PC-3 (cell line): ENCODE measurements around the gene E2F8. TPM values are rescaled to one million over a fixed set of nuclear protein-coding genes. Genes with fewer than 3 reads are reported as not detected.

ENCODE experiments used
- ATAC-seq: fragments of 200-7000 bp; cut with Tn5 transposase; 2 replicates; pipeline ENCODE4 v1.9.1; 2020; ENCODE audit warnings: mild to moderate bottlenecking, moderate library complexity
- Bru-seq: library from RNA; stranded (reverse); fragments of 400-500 nt; gene quantifications from one replicate; lab custom pipeline; 2021; lab: Mats Ljungman, UMichigan
- BruChase-seq, 2 experiments: library from RNA; stranded (reverse); fragments of 400-500 nt; gene quantifications; one replicate each; lab custom pipeline; 2021; lab: Mats Ljungman, UMichigan
- BruUV-seq: library from RNA; stranded (reverse); fragments of 400-500 nt; replicated peaks from 2 replicates; lab custom pipeline; 2021; lab: Mats Ljungman, UMichigan
- CTCF ChIA-PET: fragments of 300-600 bp; sonication (Branson Sonifier 250); formaldehyde crosslinking; loops from one replicate; lab custom pipeline; 2022; ENCODE audit warnings: antibody characterized with exemption; lab: Charles Lee
- POLR2A ChIA-PET: fragments of 300-600 bp; sonication (Branson Sonifier 250); formaldehyde crosslinking; loops from one replicate; lab custom pipeline; 2022; ENCODE audit warnings: antibody characterized with exemption; ENCODE audit not compliant: unreplicated experiment; lab: Charles Lee
- DNase-seq: peaks from one replicate; pipeline ENCODE4 v3.0.0-alpha.2; 2015
- H2AFZ ChIP-seq: fragments of 300-600 bp; sonication (generic); 2 replicates; pipeline ENCODE4 v1.6.0; 2016; ENCODE audit warnings: antibody characterized with exemption, low read length
- H3F3A ChIP-seq: fragments of 300-600 bp; sonication (generic); one replicate; pipeline ENCODE4 v1.6.0; 2017; ENCODE audit warnings: antibody characterized with exemption, low read length, control low read depth, mild to moderate bottlenecking; ENCODE audit not compliant: unreplicated experiment
- H3K27ac ChIP-seq: fragments of 300-600 bp; sonication (generic); 2 replicates; pipeline ENCODE4 v1.5.1; 2016; ENCODE audit warnings: mild to moderate bottlenecking, low read length
- H3K27me3 ChIP-seq: fragments of 300-600 bp; sonication (generic); 2 replicates; pipeline ENCODE4 v1.6.1; 2016; ENCODE audit warnings: low read length, mixed read lengths
- H3K36me3 ChIP-seq: fragments of 300-600 bp; sonication (generic); 2 replicates; pipeline ENCODE4 v1.6.1; 2016; ENCODE audit warnings: low read depth, mixed run types, low read length, mixed read lengths
- H3K4me1 ChIP-seq: fragments of 300-600 bp; sonication (generic); 2 replicates; pipeline ENCODE4 v1.5.1; 2016; ENCODE audit warnings: low read length; ENCODE audit not compliant: insufficient read depth
- H3K4me2 ChIP-seq: fragments of 300-600 bp; sonication (generic); 2 replicates; pipeline ENCODE4 v1.6.0; 2016; ENCODE audit warnings: low read length
- H3K4me3 ChIP-seq: fragments of 300-600 bp; sonication (generic); 2 replicates; pipeline ENCODE4 v1.5.1; 2016; ENCODE audit warnings: mild to moderate bottlenecking, low read length, mixed read lengths
- H3K79me2 ChIP-seq: fragments of 300-600 bp; sonication (generic); 2 replicates; pipeline ENCODE4 v1.6.1; 2017; ENCODE audit warnings: low read length, mixed read lengths
- H3K9ac ChIP-seq: fragments of 300-600 bp; sonication (generic); 2 replicates; pipeline ENCODE4 v1.6.0; 2016; ENCODE audit warnings: mild to moderate bottlenecking, low read length
- H3K9me2 ChIP-seq: fragments of 300-600 bp; sonication (generic); replicated peaks from 2 replicates; pipeline ENCODE4 v1.6.1; 2016; ENCODE audit warnings: mixed run types, low read length, mixed read lengths
- H3K9me3 ChIP-seq: fragments of 300-600 bp; sonication (generic); 2 replicates; pipeline ENCODE4 v1.6.1; 2016; ENCODE audit warnings: low read length, mixed read lengths
- H4K20me1 ChIP-seq: fragments of 300-600 bp; sonication (generic); 2 replicates; pipeline ENCODE4 v1.6.1; 2016; ENCODE audit warnings: low read length, mixed read lengths
- CTCF ChIP-seq: fragments of 300-600 bp; sonication (generic); conservative IDR thresholded peaks from 2 replicates; pipeline ENCODE4 v1.5.1; 2017; ENCODE audit warnings: antibody characterized with exemption, low read depth, mild to moderate bottlenecking, low read length
- EZH2 ChIP-seq: fragments of 300-600 bp; sonication (generic); IDR thresholded peaks from one replicate; pipeline ENCODE4 v1.6.1; 2017; ENCODE audit warnings: antibody characterized with exemption, mild to moderate bottlenecking, low read length; ENCODE audit not compliant: unreplicated experiment
- EZH2phosphoT487 ChIP-seq: fragments of 300-600 bp; sonication (generic); IDR thresholded peaks from 2 replicates; pipeline ENCODE4 v1.6.1; 2018; ENCODE audit warnings: mild to moderate bottlenecking, antibody characterized with exemption, low read length, borderline replicate concordance
- intact Hi-C: fragments of 100-400 bp; cut with micrococcal nuclease; formaldehyde crosslinking; loops from 2 replicates; pipeline ENCODE4 v1.9.0; 2023
- long read RNA-seq: library from polyadenylated mRNA; unstranded; transcript quantifications from one replicate; pipeline ENCODE4 v2.0.0, GENCODE V29; 2021; ENCODE audit not compliant: unreplicated experiment
- total RNA-seq: library from RNA; depleted of rRNA; stranded (reverse); fragments of >200 nt; gene quantifications from 2 replicates; pipeline ENCODE4 v1.2.3, GENCODE V29; 2014; rRNA removed

Gene E2F8, protein sequence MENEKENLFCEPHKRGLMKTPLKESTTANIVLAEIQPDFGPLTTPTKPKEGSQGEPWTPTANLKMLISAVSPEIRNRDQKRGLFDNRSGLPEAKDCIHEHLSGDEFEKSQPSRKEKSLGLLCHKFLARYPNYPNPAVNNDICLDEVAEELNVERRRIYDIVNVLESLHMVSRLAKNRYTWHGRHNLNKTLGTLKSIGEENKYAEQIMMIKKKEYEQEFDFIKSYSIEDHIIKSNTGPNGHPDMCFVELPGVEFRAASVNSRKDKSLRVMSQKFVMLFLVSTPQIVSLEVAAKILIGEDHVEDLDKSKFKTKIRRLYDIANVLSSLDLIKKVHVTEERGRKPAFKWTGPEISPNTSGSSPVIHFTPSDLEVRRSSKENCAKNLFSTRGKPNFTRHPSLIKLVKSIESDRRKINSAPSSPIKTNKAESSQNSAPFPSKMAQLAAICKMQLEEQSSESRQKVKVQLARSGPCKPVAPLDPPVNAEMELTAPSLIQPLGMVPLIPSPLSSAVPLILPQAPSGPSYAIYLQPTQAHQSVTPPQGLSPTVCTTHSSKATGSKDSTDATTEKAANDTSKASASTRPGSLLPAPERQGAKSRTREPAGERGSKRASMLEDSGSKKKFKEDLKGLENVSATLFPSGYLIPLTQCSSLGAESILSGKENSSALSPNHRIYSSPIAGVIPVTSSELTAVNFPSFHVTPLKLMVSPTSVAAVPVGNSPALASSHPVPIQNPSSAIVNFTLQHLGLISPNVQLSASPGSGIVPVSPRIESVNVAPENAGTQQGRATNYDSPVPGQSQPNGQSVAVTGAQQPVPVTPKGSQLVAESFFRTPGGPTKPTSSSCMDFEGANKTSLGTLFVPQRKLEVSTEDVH
- 11.9 and 12.3 TPM in 2 replicates for total RNA-seq
- Bru-seq, nascent RNA, result percentile 64 among the genes with signal in this experiment
- BruChase-seq, experiment 1, labeled RNA remaining after a 6-hour chase, result percentile 63 among the genes with signal in this experiment
- percentile 37 among the genes with signal in this experiment for BruChase-seq, experiment 2, labeled RNA remaining after a 2-hour chase
- long read RNA-seq, partial matches to known transcripts, result 2 of 2 reads
- long read RNA-seq, other reads (novel, unspliced or antisense), result 0 of 2 reads

DNA sequence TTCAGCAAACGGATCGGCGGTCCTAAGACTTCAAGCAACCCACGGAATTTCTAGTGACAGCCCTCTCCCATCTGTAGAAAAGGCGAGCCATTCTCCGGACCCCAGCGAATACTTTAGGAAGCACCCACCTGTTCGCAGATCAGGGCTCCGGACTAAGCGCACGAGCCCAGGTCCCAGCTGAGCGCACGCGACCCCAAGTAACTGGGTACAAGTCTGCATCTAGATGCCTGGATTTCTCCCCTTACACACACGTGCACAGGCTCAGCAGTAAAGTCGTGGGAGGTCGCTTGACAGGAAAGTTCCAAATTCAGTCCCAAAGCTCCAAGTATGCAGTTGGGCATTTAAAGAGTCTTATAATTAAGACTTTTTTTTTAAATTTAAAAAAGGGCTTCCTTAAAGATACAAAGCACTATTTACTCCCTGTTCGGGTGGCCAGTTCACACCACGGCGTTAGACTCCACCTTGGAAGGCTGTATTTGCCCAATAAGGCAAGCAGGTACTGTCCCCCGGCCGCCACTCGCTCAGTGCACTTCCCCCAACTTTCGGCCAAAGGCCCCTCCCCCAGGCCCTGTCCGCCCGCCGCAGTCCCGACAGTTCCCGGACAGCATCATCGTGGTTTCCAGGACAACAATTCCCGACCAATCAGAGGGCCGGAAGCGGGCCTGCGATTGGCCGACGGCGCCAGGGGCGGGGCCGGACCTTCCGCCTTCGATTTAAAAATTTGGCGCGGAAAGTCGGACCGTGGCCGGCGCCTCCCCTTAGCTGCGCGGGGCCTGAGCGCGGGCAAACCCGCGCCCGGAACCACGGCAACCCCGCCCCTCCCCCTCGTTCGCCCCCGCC, at the start of gene E2F8:
Gene E2F8, minus strand, starts transcription at position 526 of the 840 bp plus-strand sequence. CDS start 824 bp downstream, outside the sequence.
- H3K27ac ChIP-seq, result peak within 1 kb of the TSS; percentile 77
- TF ChIP-seq CTCF, result no peak
- TF ChIP-seq EZH2, result no peak
- no peak for TF ChIP-seq EZH2phosphoT487
- no peaks in the 10 kb centered on the region for H3K27me3 ChIP-seq

GRCh38 chr11:19290356-19290755, 49.6 kb upstream of the E2F8 start:
- Histone ChIP-seq H3K4me2 (no peak overlapping the region), H3K9ac (no peak overlapping the region), H3K9me2 (no peaks in the 10 kb centered on the region), H3K36me3 (no peaks in the 10 kb centered on the region), H3F3A (no peaks in the 10 kb centered on the region), H3K27me3 (no peaks in the 10 kb centered on the region), H3K4me1 (no peaks in the 10 kb centered on the region), H4K20me1 (no peaks in the 10 kb centered on the region), H3K27ac (no peak overlapping the region), H3K4me3 (no peak overlapping the region), H2AFZ (no peak overlapping the region), H3K79me2 (no peaks in the 10 kb centered on the region), H3K9me3 (no peaks in the 10 kb centered on the region)
- DNase-seq (no peak), ATAC-seq (no peak)
- intact Hi-C loops, result no loop called here
- TF ChIP-seq EZH2phosphoT487 (no peak), EZH2 (no peak), CTCF (no peak)
- CTCF ChIA-PET, result no interaction called here
- POLR2A ChIA-PET, result no interaction called here
- no TSS peak for BruUV-seq

More for the DNA sequence above, at the start of gene E2F8:
- peak; percentile 97 for DNase-seq
- TSS peak; percentile 70 for BruUV-seq
- peaks cover 27% of the 10 kb centered on the region; the same call in 1 of the 2 replicates for H3K36me3 ChIP-seq
- H3K79me2 ChIP-seq, result peaks cover 46% of the 10 kb centered on the region
- H3K9me2 ChIP-seq, result no peaks in the 10 kb centered on the region
- ChIA-PET CTCF (no interaction called here), POLR2A (interaction anchor here (0.6 kb wide), 1 partner anchor 161 kb away, joined by 3 read pairs; no protein-coding TSS in a partner anchor)
- no peaks in the 10 kb centered on the region for H3K9me3 ChIP-seq
- peak within 1 kb of the TSS; percentile 90 for H3K4me3 ChIP-seq
- H3K9ac ChIP-seq, result peak within 1 kb of the TSS; percentile 91
- H2AFZ ChIP-seq, result peak within 1 kb of the TSS; percentile 88
- peaks cover 9% of the 10 kb centered on the region for H3F3A ChIP-seq
- peaks cover 54% of the 10 kb centered on the region for H3K4me1 ChIP-seq
- no peaks in the 10 kb centered on the region for H4K20me1 ChIP-seq
- peak within 1 kb of the TSS; percentile 98 for H3K4me2 ChIP-seq
- ATAC-seq, result peak; percentile 87
- intact Hi-C loops, result loop anchor here (2.0 to 10.0 kb wide), 4 partner anchors 80 to 504 kb away; partner anchors contain the start of gene ZDHHC13
